Activated T-cell treated with anti-CD3 and anti-CD28 coated beads, Interleukin-2, amount 50 U/mL, for 1 hour (primary cell): Measurements from ENCODE around the gene ENOSF1.
A peak's percentile ranks its signal among the peaks of the same experiment; 100 is the strongest.

Source experiments
- DNase-seq: peaks from one replicate; pipeline ENCODE4 v3.0.0-alpha.2; 2020

Gene ENOSF1

GRCh38 chr18:629269-630150 is 82.9 kb downstream of the ENOSF1 start:
- no peak for DNase-seq

- no peak for DNase-seq
These were observed 85.2 kb downstream of the ENOSF1 start for GRCh38 chr18:627231-627630.

- DNase-seq: peak; percentile 50
These were observed 88.4 kb downstream of the ENOSF1 start for GRCh38 chr18:623761-624620.

- no peak for DNase-seq
These were observed 90.1 kb downstream of the ENOSF1 start for GRCh38 chr18:622289-622688.

- no peak for DNase-seq
These were observed 91.0 kb downstream of the ENOSF1 start for GRCh38 chr18:621291-622043.
